Neural crest cell (in vitro differentiated cells): ENCODE measurements around the gene SHF. TPM values are rescaled to one million over a fixed set of nuclear protein-coding genes. Genes with fewer than 3 reads are reported as not detected.

ENCODE experiments used
- DNase-seq: peaks from one replicate; pipeline ENCODE4 v3.0.0; 2021; ENCODE audit warnings: low read depth, mixed read lengths, low spot score
- H3K27ac Mint-ChIP-seq: one replicate; pipeline ENCODE4 v1.8.0; 2021; ENCODE audit warnings: mild to moderate bottlenecking, mixed read lengths; ENCODE audit not compliant: unreplicated experiment
- H3K27me3 Mint-ChIP-seq: 2 replicates; pipeline ENCODE4 v1.8.0; 2021; ENCODE audit warnings: low read depth, mild to moderate bottlenecking, mixed read lengths
- H3K36me3 Mint-ChIP-seq: 2 replicates; pipeline ENCODE4 v1.8.0; 2021; ENCODE audit warnings: low read depth, mild to moderate bottlenecking, mixed read lengths
- H3K4me1 Mint-ChIP-seq: 2 replicates; pipeline ENCODE4 v1.8.0; 2021; ENCODE audit warnings: mixed read lengths
- H3K4me3 Mint-ChIP-seq: one replicate; pipeline ENCODE4 v1.8.0; 2021; ENCODE audit warnings: mild to moderate bottlenecking, mixed read lengths
- H3K9me3 Mint-ChIP-seq: 2 replicates; pipeline ENCODE4 v1.8.0; 2021; ENCODE audit warnings: mixed read lengths
- CTCF ChIP-seq: fragments of 200-600 bp; sonication (generic); conservative IDR thresholded peaks from 2 replicates; pipeline ENCODE4 v1.5.0; 2021; ENCODE audit warnings: antibody characterized with exemption, mild to moderate bottlenecking
- total RNA-seq: library from RNA; stranded (reverse); gene quantifications from 2 replicates; pipeline ENCODE4 v1.2.1, GENCODE V29; 2021

Gene SHF
- total RNA-seq, 1 donor from 2014 or later, result 55.0 TPM

GRCh38 chr15:45171912-45172311, 15.9 kb downstream of the SHF start:
- Mint-ChIP-seq H3K27ac (no peak overlapping the region), H3K27me3 (no peaks in the 10 kb centered on the region), H3K4me3 (no peak overlapping the region), H3K36me3 (peaks cover 16% of the 10 kb centered on the region), H3K4me1 (peaks cover 7% of the 10 kb centered on the region), H3K9me3 (no peaks in the 10 kb centered on the region)
- DNase-seq, result no peak
- TF ChIP-seq CTCF, result no peak

GRCh38 chr15:45169608-45170480, 17.9 kb downstream of the SHF start:
- Mint-ChIP-seq H3K4me1 (peaks cover 15% of the 10 kb centered on the region), H3K9me3 (no peaks in the 10 kb centered on the region), H3K27me3 (no peaks in the 10 kb centered on the region), H3K27ac (peak overlapping the region; percentile 83), H3K36me3 (peaks cover 6% of the 10 kb centered on the region), H3K4me3 (peak overlapping the region; percentile 61)
- no peak for TF ChIP-seq CTCF
- DNase-seq, result no peak

GRCh38 chr15:45168751-45169551, 18.8 kb downstream of the SHF start:
- TF ChIP-seq CTCF, result no peak
- DNase-seq, result no peak
- H3K4me1 Mint-ChIP-seq, result peaks cover 15% of the 10 kb centered on the region
- H3K27me3 Mint-ChIP-seq, result no peaks in the 10 kb centered on the region
- no peak overlapping the region for H3K27ac Mint-ChIP-seq
- no peaks in the 10 kb centered on the region for H3K9me3 Mint-ChIP-seq
- H3K36me3 Mint-ChIP-seq, result peaks cover 6% of the 10 kb centered on the region
- H3K4me3 Mint-ChIP-seq, result peak overlapping the region; percentile 75

GRCh38 chr15:45168286-45168685, 19.5 kb downstream of the SHF start:
- peaks cover 6% of the 10 kb centered on the region for H3K36me3 Mint-ChIP-seq

More at GRCh38 chr15:45168286-45168685, 19.5 kb downstream of the SHF start:
- no peak for TF ChIP-seq CTCF
- Mint-ChIP-seq H3K27me3 (no peaks in the 10 kb centered on the region), H3K27ac (no peak overlapping the region), H3K4me1 (peaks cover 15% of the 10 kb centered on the region), H3K4me3 (no peak overlapping the region), H3K9me3 (no peaks in the 10 kb centered on the region)
- no peak for DNase-seq
